Measurements from ENCODE around the gene ARSI. TPM values are rescaled to one million over a fixed set of nuclear protein-coding genes. Genes with fewer than 3 reads are reported as not detected.

The ARSI gene
- total RNA-seq, 6 donors from 2014 or later, result 0.78 to 6.3 (median 2.8) TPM

DNA sequence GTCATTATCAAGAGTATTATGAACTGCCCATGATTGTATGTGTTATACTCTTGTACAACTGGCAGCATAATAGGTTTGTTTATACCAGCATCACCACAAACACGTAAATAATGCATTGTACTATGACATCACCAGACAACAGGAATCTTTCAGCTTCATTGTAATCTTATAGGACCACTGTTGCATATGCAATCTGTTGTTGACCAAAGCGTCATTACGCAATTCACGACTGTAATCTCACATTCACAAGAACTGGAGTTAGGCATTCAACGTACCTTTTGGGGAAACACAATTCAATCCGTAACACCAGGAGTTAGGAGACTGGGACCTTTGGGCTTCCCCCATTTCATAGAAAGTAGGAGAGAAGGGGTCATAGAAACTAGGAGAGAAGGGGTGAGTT, 20.4 kb upstream of the ARSI start:
- TF ChIP-seq, protein P1, sequence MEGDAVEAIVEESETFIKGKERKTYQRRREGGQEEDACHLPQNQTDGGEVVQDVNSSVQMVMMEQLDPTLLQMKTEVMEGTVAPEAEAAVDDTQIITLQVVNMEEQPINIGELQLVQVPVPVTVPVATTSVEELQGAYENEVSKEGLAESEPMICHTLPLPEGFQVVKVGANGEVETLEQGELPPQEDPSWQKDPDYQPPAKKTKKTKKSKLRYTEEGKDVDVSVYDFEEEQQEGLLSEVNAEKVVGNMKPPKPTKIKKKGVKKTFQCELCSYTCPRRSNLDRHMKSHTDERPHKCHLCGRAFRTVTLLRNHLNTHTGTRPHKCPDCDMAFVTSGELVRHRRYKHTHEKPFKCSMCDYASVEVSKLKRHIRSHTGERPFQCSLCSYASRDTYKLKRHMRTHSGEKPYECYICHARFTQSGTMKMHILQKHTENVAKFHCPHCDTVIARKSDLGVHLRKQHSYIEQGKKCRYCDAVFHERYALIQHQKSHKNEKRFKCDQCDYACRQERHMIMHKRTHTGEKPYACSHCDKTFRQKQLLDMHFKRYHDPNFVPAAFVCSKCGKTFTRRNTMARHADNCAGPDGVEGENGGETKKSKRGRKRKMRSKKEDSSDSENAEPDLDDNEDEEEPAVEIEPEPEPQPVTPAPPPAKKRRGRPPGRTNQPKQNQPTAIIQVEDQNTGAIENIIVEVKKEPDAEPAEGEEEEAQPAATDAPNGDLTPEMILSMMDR (IDR thresholded peaks at IDR 0.05), result no peak
- TF ChIP-seq POLR2AphosphoS5 (IDR thresholded peaks at IDR 0.05) (no peak), EP300 (IDR thresholded peaks at IDR 0.05) (no peak), POLR2A (IDR thresholded peaks at IDR 0.05) (no peak)
- no peak for ATAC-seq (ENCODE audit: low FRiP score in 2 of 2)
- WGBS, 2 donors, result 69 to 75% methylated on average over 6 of the region's 6 CpGs
- Histone ChIP-seq H3K4me1 (peaks cover 0 to 7% (median 0%) of the 10 kb centered on the region in 4 donors), H3K9me3 (no peaks in the 10 kb centered on the region), H3K27ac (no peak overlapping the region), H3K4me3 (no peak overlapping the region), H3K27me3 (no peaks in the 10 kb centered on the region), H3K36me3 (no peaks in the 10 kb centered on the region)
- DNase-seq, result no peak

DNA sequence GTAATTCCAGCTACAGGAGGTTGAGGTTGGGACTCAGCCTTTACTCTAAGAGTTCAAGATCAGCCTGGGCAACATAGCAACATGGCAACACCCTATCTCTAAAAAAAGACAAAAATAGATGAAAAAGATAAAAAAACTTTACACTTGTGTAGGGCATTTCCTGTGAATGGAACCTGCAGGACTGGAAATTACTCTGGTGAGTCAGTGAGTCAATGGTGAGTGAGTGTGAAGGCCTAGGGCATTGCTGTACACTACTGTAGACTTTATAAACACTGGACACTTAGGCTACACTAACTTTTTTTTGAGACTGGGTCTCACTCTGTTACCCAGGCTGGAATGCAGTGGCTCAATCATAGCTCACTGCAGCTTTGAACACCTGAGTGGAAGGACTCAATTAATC, 19.5 kb upstream of the ARSI start:
- no peaks in the 10 kb centered on the region for H3K9me3 ChIP-seq
- DNase-seq (no peak), ATAC-seq (ENCODE audit: low FRiP score in 2 of 2) (no peak)
- no peaks in the 10 kb centered on the region for H3K27me3 ChIP-seq
- peaks cover 0 to 7% (median 0%) of the 10 kb centered on the region in 4 donors for H3K4me1 ChIP-seq
- no peak overlapping the region for H3K27ac ChIP-seq
- no peak overlapping the region for H3K4me3 ChIP-seq
- H3K36me3 ChIP-seq, result no peaks in the 10 kb centered on the region
- TF ChIP-seq POLR2AphosphoS5 (IDR thresholded peaks at IDR 0.05) (no peak), EP300 (IDR thresholded peaks at IDR 0.05) (no peak), POLR2A (IDR thresholded peaks at IDR 0.05) (no peak)
- TF ChIP-seq, protein P1 (IDR thresholded peaks at IDR 0.05), result no peak

DNA sequence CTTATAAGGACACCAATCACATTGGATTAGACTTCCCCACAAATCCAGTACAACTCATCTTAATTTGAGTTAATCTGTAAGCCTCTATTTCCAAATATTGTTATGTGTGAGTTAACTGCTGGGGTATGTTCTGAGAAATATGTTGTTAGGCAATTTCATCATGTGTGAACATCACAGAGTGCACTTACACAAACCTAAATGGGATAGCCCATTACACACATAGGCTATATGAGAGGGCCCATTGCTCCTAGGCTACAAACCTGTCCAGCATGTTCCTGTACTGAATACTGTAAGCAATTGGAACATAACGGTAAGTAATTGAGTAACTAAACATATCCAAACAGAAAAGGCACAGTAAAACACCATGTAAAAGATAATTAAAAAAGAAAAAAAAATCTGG, 19.1 kb upstream of the ARSI start:
- H3K36me3 ChIP-seq, result no peaks in the 10 kb centered on the region
- H3K9me3 ChIP-seq, result no peaks in the 10 kb centered on the region
- DNase-seq (no peak), ATAC-seq (ENCODE audit: low FRiP score in 2 of 2) (no peak)
- H3K4me1 ChIP-seq, result peaks cover 0 to 7% (median 0%) of the 10 kb centered on the region in 4 donors
- 83 to 85% methylated on average over 1 of the region's 1 CpG for WGBS, 2 donors
- H3K27me3 ChIP-seq, result no peaks in the 10 kb centered on the region
- TF ChIP-seq POLR2AphosphoS5 (IDR thresholded peaks at IDR 0.05), result no peak
- H3K27ac ChIP-seq, result no peak overlapping the region
- H3K4me3 ChIP-seq, result no peak overlapping the region

DNA sequence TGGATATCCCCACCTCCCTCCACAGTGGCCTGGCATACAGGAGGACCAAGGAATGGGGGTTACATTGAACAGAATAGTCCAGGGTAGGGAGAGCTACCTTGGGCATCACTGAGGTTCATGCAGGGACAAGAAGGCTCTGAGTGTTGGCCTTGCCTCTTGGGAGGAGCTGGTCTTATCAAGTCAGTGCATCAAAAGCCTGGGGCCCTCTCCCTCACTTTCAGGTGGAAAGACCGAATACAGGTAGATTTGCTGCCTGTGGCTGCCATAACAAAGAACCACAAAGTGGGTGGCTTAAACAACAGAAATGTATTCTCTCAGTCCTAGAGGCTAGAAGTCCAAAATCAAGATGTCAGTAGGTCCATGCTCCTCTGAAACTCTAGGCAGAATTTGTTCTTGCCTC, 18.5 kb upstream of the ARSI start:
- Histone ChIP-seq H3K4me1 (peaks cover 0 to 7% (median 0%) of the 10 kb centered on the region in 4 donors), H3K9me3 (no peaks in the 10 kb centered on the region), H3K27me3 (no peaks in the 10 kb centered on the region), H3K36me3 (no peaks in the 10 kb centered on the region), H3K27ac (no peak overlapping the region), H3K4me3 (no peak overlapping the region)
- no peak for TF ChIP-seq POLR2A (IDR thresholded peaks at IDR 0.05)
- TF ChIP-seq, protein P1 (IDR thresholded peaks at IDR 0.05), result no peak
- TF ChIP-seq EP300 (IDR thresholded peaks at IDR 0.05), result no peak
- TF ChIP-seq POLR2AphosphoS5 (IDR thresholded peaks at IDR 0.05), result no peak
- WGBS, 2 donors, result 84 to 100% methylated on average over 1 of the region's 1 CpG
- DNase-seq (no peak), ATAC-seq (ENCODE audit: low FRiP score in 2 of 2) (no peak)

DNA sequence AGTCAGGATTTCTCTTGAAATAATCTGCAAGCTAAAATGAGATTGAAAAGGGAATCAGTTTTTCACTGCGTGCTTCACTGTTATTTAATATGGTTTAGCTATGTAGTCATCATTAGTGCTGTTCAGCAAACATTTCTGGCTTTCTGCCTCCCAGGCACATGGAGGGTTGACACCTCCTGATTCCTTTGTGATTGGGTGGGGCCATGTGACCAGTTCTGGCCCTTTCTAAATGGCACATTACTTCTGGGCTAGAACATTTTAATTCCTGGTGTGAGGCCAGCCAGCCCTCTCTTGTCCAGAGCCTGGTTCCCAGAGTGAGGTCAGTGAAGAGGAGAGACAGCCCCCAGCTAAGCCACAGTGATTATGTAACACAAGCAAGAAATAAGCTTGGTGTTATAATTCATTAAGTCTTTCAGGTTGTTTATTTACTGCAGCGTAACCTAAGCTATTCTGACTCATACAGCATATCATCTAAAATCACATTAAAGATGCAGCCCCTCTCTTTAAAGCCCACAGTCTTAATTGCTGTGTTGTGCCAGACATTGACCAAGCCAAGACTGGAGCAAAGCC, 17.4 kb upstream of the ARSI start:
- TF ChIP-seq EP300 (IDR thresholded peaks at IDR 0.05), result no peak
- no peak for TF ChIP-seq POLR2A (IDR thresholded peaks at IDR 0.05)
- TF ChIP-seq POLR2AphosphoS5 (IDR thresholded peaks at IDR 0.05), result peak in 1 of 2 donors; percentile 50
- TF ChIP-seq, protein P1 (IDR thresholded peaks at IDR 0.05), result no peak
- peaks cover 0 to 7% (median 0%) of the 10 kb centered on the region in 4 donors for H3K4me1 ChIP-seq
- peak; percentile 62 to 89 for ATAC-seq (ENCODE audit: low FRiP score in 2 of 2)
- H3K9me3 ChIP-seq, result no peaks in the 10 kb centered on the region
- DNase-seq, result no peak
- H3K27ac ChIP-seq, result no peak overlapping the region
- no peak overlapping the region for H3K4me3 ChIP-seq
- WGBS, 2 donors, result 71 to 84% methylated on average over 2 of the region's 2 CpGs
- H3K36me3 ChIP-seq, result no peaks in the 10 kb centered on the region
- no peaks in the 10 kb centered on the region for H3K27me3 ChIP-seq

Data from upper lobe of left lung (tissue), 6 donors.